Subcutaneous abdominal adipose tissue (tissue), 5 donors: Measurements from ENCODE around the gene TLE4.
A peak's percentile ranks its signal among the peaks of the same experiment; 100 is the strongest.
"Not testable (repeated sequence)": the region's sequence is repeated elsewhere in the genome, so short reads cannot be mapped to it uniquely, and the experiment has no call there.

Experiments used
- H3K27ac ChIP-seq: one replicate; pipeline ENCODE4 v1.7.0; 2013; ENCODE audit warnings: low read depth, mild to moderate bottlenecking, inconsistent platforms, low read length, moderate library complexity
- H3K27me3 ChIP-seq, 5 donors: one replicate each; pipeline ENCODE4 v1.7.0; 2013; ENCODE audit warnings: low read length in 5 of 5, inconsistent platforms in 1 of 5; ENCODE audit not compliant: control insufficient read depth in 5 of 5, insufficient read depth in 4 of 5
- H3K36me3 ChIP-seq, 5 donors: one replicate each; pipeline ENCODE4 v1.7.0; 2013; ENCODE audit warnings: low read length in 5 of 5; ENCODE audit not compliant: control insufficient read depth in 5 of 5, insufficient read depth in 5 of 5
- H3K4me1 ChIP-seq, 5 donors: one replicate each; pipeline ENCODE4 v1.7.0; 2013; ENCODE audit warnings: low read length in 5 of 5, mild to moderate bottlenecking in 3 of 5, moderate library complexity in 1 of 5; ENCODE audit not compliant: control insufficient read depth in 5 of 5, insufficient read depth in 5 of 5
- H3K4me3 ChIP-seq, 5 donors: one replicate each; pipeline ENCODE4 v1.7.0; 2013; ENCODE audit warnings: low read length in 5 of 5, low read depth in 1 of 5
- H3K9ac ChIP-seq, 5 donors: one replicate each; pipeline ENCODE4 v1.7.0; 2013; ENCODE audit warnings: low read length in 5 of 5, mild to moderate bottlenecking in 4 of 5, moderate library complexity in 3 of 5
- H3K9me3 ChIP-seq, 5 donors: one replicate each; pipeline ENCODE4 v1.7.0; 2013; ENCODE audit warnings: low read length in 5 of 5; ENCODE audit not compliant: control insufficient read depth in 5 of 5
- donor health status: healthy.
- donor health status: healthy.
- donor health status: healthy.
- donor health status: healthy.
- donor health status: healthy.

Gene TLE4

GRCh38 chr9:79571309-79572031 lies at the start of gene TLE4:
Gene TLE4 (plus strand): TSS chr9:79571965. CDS start chr9:79572791, 826 bp downstream.
- Histone ChIP-seq H3K9me3 (peaks cover 0 to 3% (median 0%) of the 10 kb centered on the region in 5 donors), H3K27ac (peak within 1 kb of the TSS; percentile 91), H3K4me3 (peak within 1 kb of the TSS; percentile 75 to 88 (median 83)), H3K9ac (peak within 1 kb of the TSS; percentile 69 to 80 (median 73)), H3K36me3 (no peaks in the 10 kb centered on the region), H3K27me3 (peaks cover 0 to 8% (median 6%) of the 10 kb centered on the region in 5 donors), H3K4me1 (peaks cover 0 to 33% (median 21%) of the 10 kb centered on the region in 5 donors)

DNA sequence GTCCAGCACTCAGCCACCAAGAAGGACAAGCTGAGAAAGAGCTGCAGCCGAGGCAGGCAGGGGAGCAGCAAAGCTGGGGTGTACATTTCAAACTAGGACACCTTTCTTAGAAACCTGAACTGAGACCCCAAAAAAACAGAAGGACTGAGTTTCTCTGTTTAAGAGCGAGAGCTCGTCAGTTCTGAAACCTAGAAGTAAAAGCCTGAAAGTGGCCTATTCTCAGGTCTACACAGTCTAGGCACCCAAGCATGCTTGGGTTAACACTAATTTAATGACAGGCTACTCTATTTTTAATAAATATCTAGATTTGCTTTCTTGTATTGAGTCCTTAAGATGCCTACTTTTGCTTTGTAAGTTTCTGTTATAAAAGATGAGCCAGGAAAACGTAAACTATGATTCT lies 49.0 kb upstream of the TLE4 start:
- H3K27me3 ChIP-seq: no peaks in the 10 kb centered on the region
- H3K9ac ChIP-seq: no peak overlapping the region
- no peak overlapping the region for H3K4me3 ChIP-seq
- no peaks in the 10 kb centered on the region for H3K36me3 ChIP-seq
- H3K27ac ChIP-seq: no peak overlapping the region
- no peaks in the 10 kb centered on the region for H3K4me1 ChIP-seq
- peaks cover 0 to 6% (median 0%) of the 10 kb centered on the region in 5 donors for H3K9me3 ChIP-seq

DNA sequence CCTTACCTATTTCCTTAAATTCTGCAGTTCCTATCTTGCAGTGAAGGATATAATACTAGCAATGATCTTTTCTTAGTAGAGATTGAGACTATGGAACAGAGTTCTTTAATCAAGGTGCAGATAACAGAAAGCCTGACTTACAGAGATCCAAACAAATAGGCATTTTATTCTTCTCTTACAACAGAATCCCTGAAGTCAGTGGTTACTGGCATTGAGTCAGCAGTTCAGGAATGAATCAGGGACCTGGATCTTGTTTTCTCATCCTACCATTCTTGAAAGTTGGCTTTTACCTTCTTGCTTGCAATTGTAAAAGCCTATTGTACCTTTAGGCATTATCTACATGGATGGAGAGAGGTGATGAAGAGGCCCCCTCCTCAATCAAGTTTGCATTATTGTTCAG lies 47.5 kb upstream of the TLE4 start:
- Histone ChIP-seq H3K27ac (no peak overlapping the region), H3K9ac (no peak overlapping the region), H3K9me3 (peaks cover 0 to 6% (median 0%) of the 10 kb centered on the region in 5 donors), H3K4me1 (no peaks in the 10 kb centered on the region), H3K27me3 (no peaks in the 10 kb centered on the region), H3K36me3 (no peaks in the 10 kb centered on the region), H3K4me3 (no peak overlapping the region)

DNA sequence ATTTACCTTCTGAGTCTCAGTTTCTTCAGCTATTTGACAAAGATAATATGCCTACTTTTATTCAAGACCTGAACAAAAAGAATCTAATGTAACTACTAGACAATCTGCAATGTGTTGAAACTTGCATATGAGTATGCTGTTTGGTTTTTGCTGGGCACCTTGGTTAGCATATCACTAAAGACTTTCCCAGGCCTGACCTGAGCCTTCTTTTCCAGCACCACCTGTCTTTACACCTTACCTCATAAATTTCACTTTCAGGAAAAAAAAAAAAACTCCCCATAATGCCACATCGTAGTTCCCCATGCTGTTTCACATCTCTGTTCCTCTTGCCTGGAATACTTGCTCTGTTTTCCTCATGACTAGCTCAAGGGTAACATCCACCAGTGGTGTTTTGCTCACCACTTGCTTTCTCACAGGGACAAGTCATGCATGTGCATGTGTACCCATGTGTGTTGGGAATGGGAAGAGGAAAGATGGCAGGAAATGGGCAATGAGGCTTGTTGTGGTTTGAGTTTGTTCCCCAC lies 45.6 kb upstream of the TLE4 start:
- Histone ChIP-seq H3K4me3 (no peak overlapping the region), H3K9ac (no peak overlapping the region), H3K9me3 (peaks cover 0 to 6% (median 0%) of the 10 kb centered on the region in 5 donors), H3K27me3 (no peaks in the 10 kb centered on the region), H3K36me3 (no peaks in the 10 kb centered on the region), H3K4me1 (no peaks in the 10 kb centered on the region), H3K27ac (no peak overlapping the region)

GRCh38 chr9:79535534-79535933 lies 36.2 kb upstream of the TLE4 start:
- no peaks in the 10 kb centered on the region for H3K4me1 ChIP-seq
- no peak overlapping the region for H3K4me3 ChIP-seq
- H3K27ac ChIP-seq: no peak overlapping the region

DNA sequence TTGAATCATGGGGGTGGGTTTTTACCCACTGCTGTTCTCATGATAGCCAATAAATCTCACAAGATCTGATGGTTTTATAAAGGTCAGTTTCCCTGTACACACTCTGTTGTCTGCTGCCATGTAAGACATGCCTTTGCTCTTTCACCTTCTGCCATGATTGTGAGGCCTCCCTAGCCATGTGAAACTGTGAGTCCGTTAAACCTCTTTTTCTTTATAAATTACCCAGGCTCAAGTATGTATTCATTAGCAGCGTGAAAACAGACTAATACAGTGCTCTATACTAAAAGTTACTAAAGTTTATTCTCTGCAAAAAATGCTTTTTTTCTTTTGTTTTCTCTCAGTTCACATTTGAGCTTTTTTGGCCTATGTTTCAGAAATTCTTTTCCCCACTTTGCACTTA lies 33.9 kb upstream of the TLE4 start:
- Histone ChIP-seq H3K9me3 (peaks cover 0 to 4% (median 0%) of the 10 kb centered on the region in 5 donors), H3K27ac (no peak overlapping the region), H3K36me3 (no peaks in the 10 kb centered on the region), H3K27me3 (no peaks in the 10 kb centered on the region), H3K9ac (no peak overlapping the region), H3K4me1 (no peaks in the 10 kb centered on the region), H3K4me3 (no peak overlapping the region)

More at GRCh38 chr9:79535534-79535933, 36.2 kb upstream of the TLE4 start:
- H3K9ac ChIP-seq: no peak overlapping the region
- H3K36me3 ChIP-seq: no peaks in the 10 kb centered on the region
- H3K27me3 ChIP-seq: no peaks in the 10 kb centered on the region
- H3K9me3 ChIP-seq: peaks cover 0 to 4% (median 0%) of the 10 kb centered on the region in 5 donors

DNA sequence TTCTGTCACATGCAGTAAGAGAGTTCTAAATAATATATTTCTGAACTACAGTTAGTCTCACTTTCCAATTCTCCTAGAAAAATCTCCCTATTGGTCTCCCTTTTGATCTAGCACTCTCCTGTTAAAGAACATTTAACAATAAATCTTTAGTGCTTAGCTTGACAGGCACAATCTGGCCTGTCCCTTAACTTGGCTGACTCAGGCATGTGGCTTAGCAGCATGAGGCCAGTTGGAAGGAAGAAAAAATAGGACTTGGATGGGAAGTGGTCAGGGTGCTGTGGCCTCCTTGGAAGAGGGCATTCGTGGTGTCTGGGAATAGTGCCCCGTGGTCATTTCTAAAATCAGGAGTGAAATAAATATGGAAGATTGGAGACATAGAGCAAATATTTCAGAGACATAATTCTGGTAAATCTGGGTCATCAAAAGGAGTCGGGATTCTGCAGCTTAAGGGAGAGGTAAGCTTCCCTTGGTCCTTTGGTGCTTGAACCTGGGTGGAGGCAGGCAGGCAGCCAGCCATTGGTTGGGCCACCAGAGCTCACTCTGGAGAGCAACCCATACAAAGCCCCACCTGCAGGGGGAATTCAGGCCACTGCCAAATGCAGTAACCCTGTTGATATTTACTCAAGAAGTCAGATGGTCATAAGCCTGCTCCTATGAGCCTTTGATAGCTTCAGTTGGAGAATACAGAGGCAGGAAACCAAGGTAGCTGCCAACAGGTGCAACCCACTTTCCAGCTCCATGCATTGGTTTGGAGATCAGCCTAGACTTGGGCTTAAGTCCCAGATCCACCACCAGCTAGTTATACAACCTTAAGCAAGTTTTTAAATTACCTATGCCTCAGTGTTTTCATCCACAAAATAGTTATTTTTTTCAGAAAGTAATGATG lies 28.8 kb upstream of the TLE4 start:
- Histone ChIP-seq H3K4me3 (no peak overlapping the region), H3K36me3 (no peaks in the 10 kb centered on the region), H3K27ac (no peak overlapping the region), H3K4me1 (no peaks in the 10 kb centered on the region), H3K9me3 (no peaks in the 10 kb centered on the region), H3K9ac (no peak overlapping the region), H3K27me3 (no peaks in the 10 kb centered on the region)

- not testable (repeated sequence) for H3K9ac ChIP-seq, H3K36me3 ChIP-seq, H3K27ac ChIP-seq
These were observed 27.4 kb upstream of the TLE4 start for GRCh38 chr9:79544375-79544774.

DNA sequence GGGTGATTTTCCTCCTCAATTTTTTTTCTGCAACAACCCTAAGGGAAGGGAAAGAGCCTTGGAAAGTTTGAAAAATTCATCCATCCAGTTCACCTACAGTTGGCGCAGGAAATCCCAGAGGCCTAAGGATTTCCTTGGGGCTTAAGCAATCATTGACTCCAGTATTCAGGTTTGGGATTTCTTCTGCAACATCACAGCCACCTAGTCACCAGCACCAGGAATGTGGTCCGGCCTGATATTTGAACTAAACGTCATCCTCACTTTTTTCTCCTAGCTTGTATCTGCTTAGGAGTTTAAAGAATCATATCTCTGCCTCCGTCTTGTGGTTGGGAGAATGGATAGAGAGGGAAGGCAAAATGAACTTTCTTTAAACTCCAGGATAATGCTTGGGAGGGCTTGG lies 20.2 kb upstream of the TLE4 start:
- peaks cover 0 to 5% (median 0%) of the 10 kb centered on the region in 5 donors for H3K27me3 ChIP-seq
- H3K9ac ChIP-seq: no peak overlapping the region
- peaks cover 0 to 14% (median 8%) of the 10 kb centered on the region in 5 donors for H3K9me3 ChIP-seq
- no peaks in the 10 kb centered on the region for H3K36me3 ChIP-seq
- H3K4me3 ChIP-seq: no peak overlapping the region
- no peak overlapping the region for H3K27ac ChIP-seq
- H3K4me1 ChIP-seq: no peaks in the 10 kb centered on the region

More at GRCh38 chr9:79544375-79544774, 27.4 kb upstream of the TLE4 start:
- not testable (repeated sequence) for H3K27me3 ChIP-seq, H3K4me3 ChIP-seq, H3K4me1 ChIP-seq, H3K9me3 ChIP-seq

DNA sequence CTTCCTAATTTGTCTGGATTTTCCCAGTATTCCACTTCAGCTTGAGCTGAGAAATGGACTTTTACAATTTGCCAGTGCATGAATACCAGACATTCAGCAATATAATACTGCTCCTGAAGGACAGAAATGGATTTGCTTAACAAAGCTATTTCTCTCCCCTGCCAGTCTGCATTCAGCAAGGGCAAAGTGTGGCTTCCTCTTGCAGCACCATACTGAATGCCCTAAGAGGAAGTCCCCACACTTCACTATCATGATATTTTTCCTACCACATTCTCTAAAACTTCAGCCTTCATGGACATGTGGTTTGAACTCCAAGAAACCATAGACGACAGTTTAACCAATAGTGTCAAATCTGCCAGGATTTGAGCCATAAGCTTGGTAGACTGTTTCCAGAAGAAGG lies 19.8 kb upstream of the TLE4 start:
- Histone ChIP-seq H3K9ac (no peak overlapping the region), H3K4me3 (no peak overlapping the region), H3K27me3 (peaks cover 0 to 5% (median 0%) of the 10 kb centered on the region in 5 donors), H3K27ac (no peak overlapping the region), H3K4me1 (no peaks in the 10 kb centered on the region), H3K9me3 (peaks cover 0 to 14% (median 8%) of the 10 kb centered on the region in 5 donors), H3K36me3 (no peaks in the 10 kb centered on the region)
